GM19035 (cell line): Measurements from ENCODE around the gene P3R3URF.

ENCODE experiments used
- ATAC-seq: cut with Tn5 transposase; IDR thresholded peaks from one replicate; pipeline ENCODE4 v1.9.1; 2021; ENCODE audit not compliant: unreplicated experiment

Gene P3R3URF

GRCh38 chr1:46134660-46135331 is 41.5 kb downstream of the P3R3URF start:
- ATAC-seq, result no peak

GRCh38 chr1:46133781-46134350 is 42.4 kb downstream of the P3R3URF start:
- ATAC-seq, result no peak

- peak; percentile 49 for ATAC-seq
Observed at GRCh38 chr1:46133181-46133658, 43.1 kb downstream of the P3R3URF start.

DNA sequence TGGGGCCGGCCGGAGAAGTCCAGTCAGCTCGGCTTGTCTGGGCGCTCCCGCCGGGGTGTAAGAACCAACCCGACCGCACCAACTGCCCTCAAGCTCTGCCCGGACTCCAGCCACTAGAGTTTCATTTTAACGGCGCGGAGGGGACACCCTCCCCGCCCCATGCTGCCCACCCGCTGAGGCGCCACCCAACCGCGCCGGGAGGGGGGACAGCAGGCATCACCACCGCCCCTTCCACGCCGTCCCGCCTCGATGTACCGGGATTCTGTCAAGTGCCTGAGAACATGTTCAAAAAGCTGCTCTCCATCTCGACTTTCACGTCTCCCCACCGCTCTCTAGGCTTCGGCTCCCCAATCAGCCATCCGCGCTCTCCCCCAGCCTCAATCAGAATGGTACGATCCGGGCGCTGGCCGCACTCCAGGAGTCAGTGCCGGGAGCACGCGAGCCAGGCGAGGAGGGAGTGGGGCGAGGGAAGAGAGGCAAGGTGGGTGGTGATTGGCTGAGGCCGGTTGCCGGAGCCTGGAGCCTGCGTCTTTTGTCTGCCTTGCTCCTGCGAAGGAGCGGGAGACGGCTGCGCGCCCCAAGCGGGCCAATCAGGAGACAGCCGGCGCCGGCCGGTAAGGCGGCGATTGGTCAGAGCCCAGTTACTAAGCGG is 43.6 kb downstream of the P3R3URF start, which contains the start of gene PIK3R3:
Gene PIK3R3 (minus strand): TSS at position 101 of the 652 bp plus-strand sequence. CDS start 677 bp downstream, outside the sequence.
- peak; percentile 85 for ATAC-seq

- no peak for ATAC-seq
Observed at GRCh38 chr1:46131712-46132528, 44.4 kb downstream of the P3R3URF start.

GRCh38 chr1:46131093-46131492 is 45.2 kb downstream of the P3R3URF start:
- ATAC-seq, result no peak

DNA sequence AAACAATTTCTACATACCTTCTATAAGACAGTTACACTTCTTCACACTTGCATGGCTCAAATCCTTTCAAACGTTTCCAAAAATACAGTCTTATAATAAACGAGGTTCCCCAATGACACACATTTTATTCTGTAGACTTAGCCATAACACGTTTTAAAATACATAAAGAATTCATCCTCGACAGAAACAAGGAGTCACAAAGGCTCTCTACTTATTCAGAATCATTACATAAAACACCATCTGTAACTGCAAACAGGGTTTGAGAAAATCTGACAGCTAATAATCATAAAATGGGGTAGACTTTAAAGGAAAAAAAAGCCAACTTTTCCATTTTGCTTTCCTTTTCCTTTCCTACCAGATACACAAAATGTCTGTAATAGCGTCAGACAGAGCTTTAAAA is 45.7 kb downstream of the P3R3URF start:
- no peak for ATAC-seq

DNA sequence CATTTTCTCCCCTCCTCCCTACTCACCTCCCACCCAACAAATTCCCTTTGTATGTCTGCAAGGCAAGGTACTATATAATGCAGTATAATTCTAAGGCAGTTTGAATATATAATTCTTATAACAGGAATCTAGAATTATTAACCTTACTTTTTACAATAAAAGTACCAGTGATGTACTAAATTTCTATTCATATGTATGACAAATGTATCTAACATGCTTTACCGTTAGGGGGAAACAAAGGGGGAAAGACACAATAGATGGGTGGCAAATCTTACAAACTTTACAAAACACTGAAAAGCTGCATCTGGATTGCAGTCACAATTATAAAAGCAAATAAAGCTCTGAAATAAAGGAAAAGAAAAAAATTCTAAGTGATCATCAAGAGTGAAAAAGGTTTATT is 46.2 kb downstream of the P3R3URF start:
- ATAC-seq, result no peak

DNA sequence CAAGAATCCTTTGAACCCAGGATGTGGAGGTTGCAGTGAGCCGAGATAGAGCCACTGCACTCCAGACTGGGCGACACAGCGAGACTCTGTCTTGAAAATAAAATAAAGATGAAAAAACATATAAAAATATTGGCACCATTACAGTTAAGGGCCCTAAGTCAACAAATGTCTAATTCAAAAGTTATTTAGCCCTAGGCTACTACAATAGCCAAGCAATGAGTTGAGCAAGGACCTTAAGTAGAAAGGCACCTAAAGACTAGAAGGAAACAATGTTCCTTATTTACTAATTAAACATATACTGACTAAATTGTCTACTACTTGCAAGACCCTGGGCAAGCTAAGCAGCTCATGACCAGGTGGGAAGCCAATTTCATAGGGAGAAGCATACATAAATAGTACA is 47.9 kb downstream of the P3R3URF start:
- ATAC-seq, result no peak
